HepG2 (cell line): Measurements from ENCODE around the gene HRH3. TPM values are rescaled to one million over a fixed set of nuclear protein-coding genes. Genes with fewer than 3 reads are reported as not detected.

Source experiments
- ATAC-seq: fragments of 200-7000 bp; cut with Tn5 transposase; 3 replicates; pipeline ENCODE4 v1.9.1; 2020; ENCODE audit warnings: mild to moderate bottlenecking, moderate library complexity
- BruUV-seq: library from RNA; stranded (reverse); fragments of 400-500 nt; replicated peaks from 2 replicates; lab custom pipeline; 2021; lab: Mats Ljungman, UMichigan
- CTCF ChIA-PET: fragments of 300-600 bp; formaldehyde crosslinking; extraction: SDS; loops from one replicate; lab custom pipeline; 2021; ENCODE audit warnings: low total read pairs, inconsistent platforms, low intra/inter-chr PET ratio; lab: Yijun Ruan, JAX
- POLR2A ChIA-PET: fragments of 350-600 bp; sonication (Branson Sonifier 250); formaldehyde crosslinking; loops from one replicate; lab custom pipeline; 2020; ENCODE audit warnings: antibody characterized with exemption, inconsistent platforms; lab: Yijun Ruan, JAX
- DNase-seq: peaks from one replicate; pipeline ENCODE4 v3.0.0-alpha.2; 2015; ENCODE audit warnings: low spot score
- FAIRE-seq: peaks from 3 replicates; lab custom pipeline; 2011; peaks lifted over from hg19 to GRCh38; lab: Jason Lieb, UNC
- H2AFZ ChIP-seq: one replicate; pipeline ENCODE4 v1.6.1; 2011; ENCODE audit warnings: low read length, inconsistent platforms
- H3K27ac ChIP-seq: fragments of 300-600 bp; 3 replicates; pipeline ENCODE4 v1.8.0; 2011; ENCODE audit warnings: mixed run types, mild to moderate bottlenecking, mixed read lengths, low read length, inconsistent platforms; ENCODE audit not compliant: insufficient read depth; ENCODE audit errors: extremely low read length
- H3K27me3 ChIP-seq, 2 experiments: fragments of 200-600 bp in 1 of 2; 2 replicates in 1 of 2; 3 replicates in 1 of 2; pipeline versions ENCODE4 v1.6.0 to v1.8.0; 2011; ENCODE audit warnings: low read length in 2 of 2, mild to moderate bottlenecking in 2 of 2, moderate library complexity in 2 of 2, inconsistent platforms in 1 of 2; ENCODE audit not compliant: insufficient read depth in 2 of 2, control insufficient read depth in 1 of 2
- H3K36me3 ChIP-seq, 2 experiments: fragments of 200-600 bp in 1 of 2; replicated peaks in 1 of 2; 2 replicates in 1 of 2; 3 replicates in 1 of 2; pipeline versions ENCODE4 v1.5.1 to v1.8.0; 2011; ENCODE audit warnings: low read length in 2 of 2, inconsistent platforms in 1 of 2; ENCODE audit not compliant: insufficient read depth in 2 of 2, control insufficient read depth in 1 of 2
- H3K4me1 ChIP-seq: 2 replicates; pipeline ENCODE4 v1.5.1; 2012; ENCODE audit warnings: low read length, inconsistent platforms; ENCODE audit not compliant: insufficient read depth
- H3K4me2 ChIP-seq: 2 replicates; pipeline ENCODE4 v1.6.0; 2011; ENCODE audit warnings: low read depth, low read length, inconsistent platforms
- H3K4me3 ChIP-seq, 3 experiments: fragments of 200-600 bp in 1 of 3; sonication (generic), shearing (Covaris generic) in 1 of 3; replicated peaks in 1 of 3; 2 replicates each; pipeline ENCODE4 v1.5.1; 2011 to 2016; ENCODE audit warnings: low read length in 3 of 3, inconsistent platforms in 2 of 3, low read depth in 2 of 3, mild to moderate bottlenecking in 2 of 3, control low read depth in 1 of 3, mixed read lengths in 1 of 3; ENCODE audit not compliant: insufficient read depth in 1 of 3
- H3K79me2 ChIP-seq: one replicate; pipeline ENCODE4 v1.6.1; 2011; ENCODE audit warnings: low read length, inconsistent platforms; ENCODE audit not compliant: insufficient read depth
- H3K9ac ChIP-seq: 2 replicates; pipeline ENCODE4 v1.6.0; 2011; ENCODE audit warnings: mild to moderate bottlenecking, low read depth, low read length, inconsistent platforms; ENCODE audit not compliant: insufficient read depth
- H3K9me3 ChIP-seq: 2 replicates; pipeline ENCODE4 v1.5.1; 2012; ENCODE audit warnings: mild to moderate bottlenecking, low read length
- H4K20me1 ChIP-seq: 2 replicates; pipeline ENCODE4 v1.6.0; 2011; ENCODE audit warnings: inconsistent platforms, mild to moderate bottlenecking, low read length, moderate library complexity; ENCODE audit not compliant: insufficient read depth
- CBX1 ChIP-seq: IDR thresholded peaks from one replicate; pipeline ENCODE4 v1.6.1; 2016; ENCODE audit warnings: antibody characterized with exemption, low read depth
- DZIP1 ChIP-seq: sonication (generic); formaldehyde crosslinking; IDR thresholded peaks from 2 replicates; pipeline ENCODE4 v1.5.0; 2020; ENCODE audit warnings: mild to moderate bottlenecking, missing genetic modification reagents
- GPN1 ChIP-seq: sonication (generic); formaldehyde crosslinking; IDR thresholded peaks from 2 replicates; pipeline ENCODE4 v1.5.1; 2020; ENCODE audit warnings: missing genetic modification reagents, borderline replicate concordance
- HDAC1 ChIP-seq: sonication (generic); formaldehyde crosslinking; IDR thresholded peaks from 2 replicates; pipeline ENCODE4 v1.5.1; 2020; ENCODE audit warnings: mild to moderate bottlenecking, missing genetic modification reagents
- HIVEP1 ChIP-seq: sonication (generic); formaldehyde crosslinking; IDR thresholded peaks from 2 replicates; pipeline ENCODE4 v1.4.0; 2020; ENCODE audit warnings: mild to moderate bottlenecking, missing genetic modification reagents
- HNF4G ChIP-seq, 2 experiments: sonication (generic) in 1 of 2; formaldehyde crosslinking in 1 of 2; IDR thresholded peaks; 2 replicates each; pipeline versions ENCODE4 v1.4.0 to v1.6.1; 2011 to 2020; ENCODE audit warnings: borderline replicate concordance in 2 of 2, low read depth in 2 of 2, mild to moderate bottlenecking in 2 of 2, low read length in 1 of 2, missing genetic modification reagents in 1 of 2, moderate library complexity in 1 of 2
- KMT2A ChIP-seq: sonication (generic); formaldehyde crosslinking; IDR thresholded peaks from 2 replicates; pipeline ENCODE4 v1.4.0; 2020; ENCODE audit warnings: missing genetic modification reagents
- MAZ ChIP-seq, 2 experiments: sonication (generic) in 1 of 2; formaldehyde crosslinking in 1 of 2; IDR thresholded peaks; 2 replicates each; pipeline versions ENCODE4 v1.5.0 to v1.6.1; 2012 to 2020; ENCODE audit warnings: low read depth in 2 of 2, mild to moderate bottlenecking in 2 of 2, borderline replicate concordance in 1 of 2, improper control_type of control experiment in 1 of 2, low read length in 1 of 2, missing genetic modification reagents in 1 of 2, moderate library complexity in 1 of 2
- MYNN ChIP-seq: sonication (generic); formaldehyde crosslinking; IDR thresholded peaks from 2 replicates; pipeline ENCODE4 v1.4.0; 2020; ENCODE audit warnings: mild to moderate bottlenecking, low read depth, missing genetic modification reagents
- SAP130 ChIP-seq: IDR thresholded peaks from 2 replicates; pipeline ENCODE4 v1.6.1; 2016; ENCODE audit warnings: low read depth
- TEAD2 ChIP-seq: sonication (generic); formaldehyde crosslinking; IDR thresholded peaks from 2 replicates; pipeline ENCODE4 v1.9.0; 2021; ENCODE audit warnings: missing genetic modification reagents
- TFDP2 ChIP-seq: sonication (generic); formaldehyde crosslinking; IDR thresholded peaks from 2 replicates; pipeline ENCODE4 v1.4.0; 2020; ENCODE audit warnings: missing genetic modification reagents
- ZFP90 ChIP-seq: sonication (generic); formaldehyde crosslinking; IDR thresholded peaks from 2 replicates; pipeline ENCODE4 v1.8.0; 2022; ENCODE audit warnings: missing genetic modification reagents, mild to moderate bottlenecking, inconsistent platforms, borderline replicate concordance
- ZNF224 ChIP-seq: sonication (generic); formaldehyde crosslinking; IDR thresholded peaks from 2 replicates; pipeline ENCODE4 v1.5.0; 2020; ENCODE audit warnings: mild to moderate bottlenecking, missing genetic modification reagents
- ZNF383 ChIP-seq: sonication (generic); formaldehyde crosslinking; IDR thresholded peaks from 2 replicates; pipeline ENCODE4 v1.4.0; 2020; ENCODE audit warnings: missing genetic modification reagents, mild to moderate bottlenecking, borderline replicate concordance
- ZNF652 ChIP-seq: IDR thresholded peaks from 2 replicates; pipeline ENCODE4 v1.6.1; 2016; ENCODE audit warnings: low read depth, borderline replicate concordance
- ZNF792 ChIP-seq: IDR thresholded peaks from 2 replicates; pipeline ENCODE4 v1.6.1; 2016
- WGBS: methylation state at CpG from one replicate; pipeline ENCODE4 v1.1.6; 2017; ENCODE audit warnings: low lambda C conversion rate; 5-methylcytosine and 5-hydroxymethylcytosine counted together
- in situ Hi-C: cut with HindIII; loops from 2 replicates; pipeline ENCODE4 v1.10.0; 2017; ENCODE audit warnings: low pct_unique_long_range_greater_than_20kb; ENCODE audit not compliant: extremely low pct_ligation_motif_present
- intact Hi-C: fragments of 100-400 bp; cut with micrococcal nuclease; formaldehyde crosslinking; loops from one replicate; pipeline ENCODE4 v1.10.0; 2022; ENCODE audit not compliant: unreplicated experiment
- polyA plus RNA-seq, 8 experiments: library from polyadenylated mRNA; depleted of rRNA in 3 of 8; stranded (reverse) in 7 of 8; unstranded in 1 of 8; fragments of >200 nt; fragmentation: Illumina TruSeq in 4 of 8; extraction: Trizol in 4 of 8; gene quantifications; 2 replicates each; pipeline versions ENCODE4 v1.2.1 to v1.2.3, GENCODE V29; 2011 to 2016; ENCODE audit warnings: low read depth in 4 of 8, missing spikeins in 1 of 8, mixed read lengths in 1 of 8; ENCODE audit not compliant: insufficient read depth in 1 of 8
- total RNA-seq, 5 experiments: library from RNA; depleted of rRNA; stranded (reverse); fragments of >200 nt; fragmentation: Illumina TruSeq; extraction: Trizol; gene quantifications; 2 replicates each; pipeline ENCODE4 v1.2.3, GENCODE V29; 2016; ENCODE audit warnings: low read depth in 1 of 5
- TF ChIP-seq, protein P1 (sequence below): sonication (generic); formaldehyde crosslinking; IDR thresholded peaks from 2 replicates; pipeline ENCODE4 v1.4.0; 2020; ENCODE audit warnings: low read depth, mild to moderate bottlenecking, missing genetic modification reagents

Gene HRH3
- total and polyA plus RNA-seq, 2 of the 13 experiments (the other 11 are each of a cell fraction or from before 2014, with no cell fraction given): 0.18 TPM; not detected in 1

DNA sequence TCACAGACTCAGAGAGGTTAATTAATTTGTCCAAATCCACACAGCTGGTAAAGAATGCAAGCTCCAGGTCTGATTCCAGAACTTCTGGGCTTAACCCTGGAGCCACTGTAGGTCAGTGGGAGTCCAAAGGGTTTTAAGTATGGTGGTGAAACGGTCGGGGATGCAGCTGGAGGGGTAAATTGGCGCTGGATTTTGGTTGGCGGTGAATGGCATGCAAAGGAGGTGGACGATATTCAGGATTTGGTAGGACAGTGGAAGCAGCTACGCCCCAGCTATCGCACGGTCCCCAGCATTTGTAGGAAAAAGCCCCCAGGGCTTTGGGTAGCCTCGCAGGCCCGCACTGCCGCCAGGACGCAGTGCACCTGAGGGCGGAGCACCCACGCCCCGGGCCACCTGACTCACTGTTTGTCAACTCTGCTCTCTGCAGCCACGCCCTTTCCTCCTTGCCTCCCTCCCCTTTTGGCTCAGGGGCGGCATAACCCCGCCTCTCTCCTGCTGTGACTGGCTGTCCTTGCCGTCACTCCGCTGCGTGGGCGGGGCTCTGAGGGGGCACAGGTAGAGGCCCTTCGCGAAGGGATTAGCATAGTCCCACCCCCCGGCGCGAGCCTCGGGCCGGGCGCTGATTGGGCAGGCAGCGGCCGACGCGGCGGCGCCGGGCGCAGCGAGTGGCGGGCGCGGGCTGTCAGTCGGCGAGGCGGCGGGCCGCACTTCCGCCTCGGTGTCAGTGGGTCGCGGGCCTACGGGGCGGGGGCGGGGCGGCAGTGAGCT is 17.9 kb upstream of the HRH3 start, which contains the start of gene OSBPL2:
OSBPL2 (plus strand) TSS at position 721 of the 768 bp plus-strand sequence. CDS start 17,664 bp downstream, outside the sequence.
- 2% methylated on average over 40 of the region's 55 CpGs for WGBS
- ChIA-PET POLR2A (interaction anchor here (0.6 kb wide), 1 partner anchor 132 kb away, joined by 3 read pairs; no protein-coding TSS in a partner anchor), CTCF (no interaction called here)
- Histone ChIP-seq H3K4me3 (peak within 1 kb of the TSS; percentile 85 to 97 (median 86)), H3K27me3 (peaks cover 3 to 18% of the 10 kb centered on the region in 2 experiments; a peak in 3 of 5 replicates), H3K4me2 (peak within 1 kb of the TSS; percentile 97), H3K9ac (peak within 1 kb of the TSS; percentile 90), H3K9me3 (no peaks in the 10 kb centered on the region), H3K27ac (peak within 1 kb of the TSS; percentile 60), H3K4me1 (peaks cover 36% of the 10 kb centered on the region), H3K79me2 (peaks cover 41% of the 10 kb centered on the region), H3K36me3 (peaks cover 9 to 19% of the 10 kb centered on the region in 2 experiments; a peak in 4 of 5 replicates), H2AFZ (no peak within 1 kb of the TSS), H4K20me1 (peaks cover 40% of the 10 kb centered on the region)
- FAIRE-seq: peak; percentile 99
- BruUV-seq: no TSS peak
- ATAC-seq: peak; percentile 89
- in situ Hi-C loops: no loop called here
- intact Hi-C loops: loop anchor here (1.0 to 5.0 kb wide), 2 partner anchors 56 to 139 kb away; no protein-coding TSS in a partner anchor
- DNase-seq: peak; percentile 99
- no peak for TF ChIP-seq CBX1
- no peak for TF ChIP-seq GPN1
- TF ChIP-seq TEAD2 (CRISPR knock-in tag): no peak
- TF ChIP-seq DZIP1 (CRISPR knock-in tag): no peak
- TF ChIP-seq ZFP90 (CRISPR knock-in tag): peak; percentile 81; the same call in 1 of the 2 replicates
- TF ChIP-seq KMT2A: no peak; the same call in 1 of the 2 replicates
- peak; percentile 98 for TF ChIP-seq SAP130 (CRISPR knock-in tag)
- TF ChIP-seq ZNF383 (CRISPR knock-in tag): no peak
- TF ChIP-seq HNF4G (IDR thresholded peaks at IDR 0.05; ENCODE audit: borderline replicate concordance, low read depth, low read length): no peak; the same call in 1 of the 2 replicates
- no peak for TF ChIP-seq HNF4G (CRISPR knock-in tag; IDR thresholded peaks at IDR 0.05; ENCODE audit: borderline replicate concordance, low read depth)
- peak; percentile 40; the same call in 1 of the 2 replicates for TF ChIP-seq HIVEP1 (CRISPR knock-in tag)
- TF ChIP-seq, protein P1, sequence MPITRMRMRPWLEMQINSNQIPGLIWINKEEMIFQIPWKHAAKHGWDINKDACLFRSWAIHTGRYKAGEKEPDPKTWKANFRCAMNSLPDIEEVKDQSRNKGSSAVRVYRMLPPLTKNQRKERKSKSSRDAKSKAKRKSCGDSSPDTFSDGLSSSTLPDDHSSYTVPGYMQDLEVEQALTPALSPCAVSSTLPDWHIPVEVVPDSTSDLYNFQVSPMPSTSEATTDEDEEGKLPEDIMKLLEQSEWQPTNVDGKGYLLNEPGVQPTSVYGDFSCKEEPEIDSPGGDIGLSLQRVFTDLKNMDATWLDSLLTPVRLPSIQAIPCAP (CRISPR knock-in tag): no peak
- TF ChIP-seq MAZ (IDR thresholded peaks at IDR 0.05; ENCODE audit: borderline replicate concordance, low read depth, low read length): peak; percentile 97
- peak; percentile 93 for TF ChIP-seq MAZ (CRISPR knock-in tag; IDR thresholded peaks at IDR 0.05; ENCODE audit: low read depth)
- TF ChIP-seq TFDP2 (CRISPR knock-in tag): peak; percentile 55; the same call in 1 of the 2 replicates
- peak; percentile 93 for TF ChIP-seq HDAC1 (CRISPR knock-in tag)
- TF ChIP-seq ZNF224: no peak
- peak; percentile 92 for TF ChIP-seq MYNN (CRISPR knock-in tag)
- 0 out of 2 replicates have a peak, but pooled peaks have one; percentile 10 for TF ChIP-seq ZNF652 (CRISPR knock-in tag)
- peak; percentile 60; the same call in 1 of the 2 replicates for TF ChIP-seq ZNF792 (CRISPR knock-in tag)
